GM12878 (cell line): ENCODE results near the gene GALT. TPM values are rescaled to one million over a fixed set of nuclear protein-coding genes. Genes with fewer than 3 reads are reported as not detected.

Experiments
- ATAC-seq: fragments of 200-7000 bp; cut with Tn5 transposase; 3 replicates; pipeline ENCODE4 v1.9.1; 2020; ENCODE audit warnings: mild to moderate bottlenecking, moderate library complexity
- BruUV-seq: library from RNA; stranded (reverse); fragments of 400-500 nt; replicated peaks from 2 replicates; lab custom pipeline; 2021; lab: Mats Ljungman, UMichigan
- CTCF ChIA-PET: fragments of 300-600 bp; sonication (Branson Sonifier 250); formaldehyde crosslinking; extraction: SDS; loops from one replicate; lab custom pipeline; 2021; ENCODE audit warnings: inconsistent platforms; lab: Yijun Ruan, JAX
- POLR2A ChIA-PET: fragments of 350-600 bp; formaldehyde crosslinking; extraction: SDS; loops from one replicate; lab custom pipeline; 2021; ENCODE audit warnings: inconsistent platforms; lab: Charles Lee
- RAD21 ChIA-PET: fragments of 300-600 bp; sonication (Branson Sonifier 250); formaldehyde crosslinking; loops from one replicate; lab custom pipeline; 2023; ENCODE audit warnings: antibody characterized with exemption; ENCODE audit not compliant: unreplicated experiment; lab: Charles Lee
- SMC1A ChIA-PET: fragments of 300-600 bp; sonication (Branson Sonifier 250); formaldehyde crosslinking; loops from one replicate; lab custom pipeline; 2023; ENCODE audit not compliant: unreplicated experiment, uncharacterized antibody; lab: Charles Lee
- DNase-seq: peaks from one replicate; pipeline ENCODE4 v3.0.0-alpha.2; 2011; ENCODE audit warnings: low read depth, low spot score
- FAIRE-seq: peaks from 3 replicates; lab custom pipeline; 2011; peaks lifted over from hg19 to GRCh38; lab: Jason Lieb, UNC
- H2AFZ ChIP-seq: 2 replicates; pipeline ENCODE4 v1.6.0; 2011; ENCODE audit warnings: low read depth, low read length, control low read depth; ENCODE audit not compliant: control insufficient read depth
- H3K27ac ChIP-seq: 2 replicates; pipeline ENCODE4 v1.5.1; 2011; ENCODE audit warnings: control low read depth; ENCODE audit not compliant: control insufficient read depth, insufficient read depth
- H3K27me3 ChIP-seq, 2 experiments: replicated peaks in 1 of 2; 2 replicates each; pipeline versions ENCODE4 v1.6.0 to v1.6.1; 2011; ENCODE audit warnings: low read length in 1 of 2; ENCODE audit not compliant: control insufficient read depth in 2 of 2, insufficient read depth in 2 of 2
- H3K36me3 ChIP-seq, 2 experiments: 2 replicates each; pipeline ENCODE4 v1.5.1; 2011; ENCODE audit warnings: low read length in 1 of 2; ENCODE audit not compliant: control insufficient read depth in 2 of 2, insufficient read depth in 2 of 2
- H3K4me1 ChIP-seq: 2 replicates; pipeline ENCODE4 v1.6.1; 2011; ENCODE audit warnings: mild to moderate bottlenecking, low read length, moderate library complexity, mixed read lengths; ENCODE audit not compliant: control insufficient read depth, insufficient read depth
- H3K4me2 ChIP-seq: 2 replicates; pipeline ENCODE4 v1.6.0; 2011; ENCODE audit warnings: control low read depth; ENCODE audit not compliant: control insufficient read depth, insufficient read depth
- H3K4me3 ChIP-seq: fragments of 200-600 bp; sonication (generic); 2 replicates; pipeline ENCODE4 v1.5.1; 2016
- H3K79me2 ChIP-seq: 2 replicates; pipeline ENCODE4 v1.6.0; 2011; ENCODE audit warnings: low read length; ENCODE audit not compliant: control insufficient read depth, insufficient read depth
- H3K9ac ChIP-seq: 2 replicates; pipeline ENCODE4 v1.8.0; 2011; ENCODE audit warnings: low read length, control low read depth, mixed read lengths; ENCODE audit not compliant: control insufficient read depth, insufficient read depth
- H3K9me3 ChIP-seq: replicated peaks from 3 replicates; pipeline ENCODE4 v1.5.1; 2011; ENCODE audit warnings: mild to moderate bottlenecking, low read length; ENCODE audit not compliant: control insufficient read depth, insufficient read depth
- H4K20me1 ChIP-seq: 2 replicates; pipeline ENCODE4 v1.6.0; 2011; ENCODE audit not compliant: control insufficient read depth, insufficient read depth
- CEBPZ ChIP-seq: fragments of 150-350 bp; IDR thresholded peaks from 2 replicates; pipeline ENCODE4 v1.6.1; 2016; ENCODE audit warnings: low read depth, low read length
- TARDBP ChIP-seq: IDR thresholded peaks from 2 replicates; pipeline ENCODE4 v1.6.1; 2016; ENCODE audit warnings: borderline replicate concordance
- WGBS: methylation state at CpG from one replicate; pipeline ENCODE4 v1.1.6; 2016; ENCODE audit warnings: low lambda C conversion rate; ENCODE audit not compliant: insufficient replicate concordance, insufficient coverage; ENCODE audit errors: missing lambda C conversion rate; 5-methylcytosine and 5-hydroxymethylcytosine counted together
- in situ Hi-C: fragments of 300-500 bp; cut with MboI; formaldehyde crosslinking; loops from 9 replicates; pipeline ENCODE4 v1.14.3; 2018; ENCODE audit warnings: mixed read lengths
- intact Hi-C: fragments of 100-400 bp; cut with micrococcal nuclease; formaldehyde crosslinking; loops from one replicate; pipeline ENCODE4 v1.14.2; 2022; ENCODE audit not compliant: unreplicated experiment
- polyA plus RNA-seq, 11 experiments: library from polyadenylated mRNA; depleted of rRNA in 4 of 11; unstranded in 6 of 11; stranded (reverse) in 5 of 11; fragments of >200 nt; fragmentation: Nextera tagmentation in 4 of 11; fragmentation: Illumina TruSeq in 1 of 11; extraction: Ambion mirVana in 4 of 11; extraction: Trizol in 1 of 11; gene quantifications; 1 replicate in 1 of 11; 2 replicates in 10 of 11; pipeline versions ENCODE4 v1.2.1 to v1.2.3, GENCODE V29; 2011 to 2016; ENCODE audit warnings: inconsistent platforms in 2 of 11, missing spikeins in 2 of 11, low read depth in 1 of 11
- total RNA-seq, 4 experiments: library from RNA; depleted of rRNA in 3 of 4; stranded (reverse); fragments of >200 nt in 3 of 4; fragmentation: Illumina TruSeq in 1 of 4; extraction: Trizol in 1 of 4; gene quantifications; 2 replicates each; pipeline versions ENCODE4 v1.2.1 to v1.2.3, GENCODE V29; 2013 to 2021

The GALT gene
- total and polyA plus RNA-seq, 10 of the 15 experiments (the other 5 are each of a cell fraction or from before 2014, with no cell fraction given): 9.3 to 34.1 (median 26.9) TPM

GRCh38 chr9:34652602-34653000 is 6.1 kb downstream of the GALT start:
- Histone ChIP-seq H3K4me2 (peak overlapping the region; percentile 70), H4K20me1 (no peaks in the 10 kb centered on the region), H3K4me3 (no peak overlapping the region), H3K9ac (no peak overlapping the region), H3K4me1 (peaks cover 11% of the 10 kb centered on the region), H3K36me3 (peaks cover 2 to 13% of the 10 kb centered on the region in 2 experiments; a peak in 3 of 4 replicates), H3K79me2 (peaks cover 6% of the 10 kb centered on the region), H3K27me3 (no peaks in the 10 kb centered on the region), H2AFZ (no peak overlapping the region), H3K9me3 (no peaks in the 10 kb centered on the region), H3K27ac (no peak overlapping the region)
- ChIA-PET SMC1A (no interaction called here), POLR2A (interaction anchor here (1.3 to 1.5 kb wide), 2 partner anchors 9 to 15 kb away, joined by 3 to 6 read pairs; partner anchors contain the start of genes CCL27 and SIGMAR1), CTCF (interaction anchor here (2.9 kb wide), 1 partner anchor 10 kb away, joined by 11 read pairs; the partner anchor contains the start of gene CCL27), RAD21 (interaction anchor here (0.5 kb wide), 1 partner anchor 286 kb away, joined by 3 read pairs; no protein-coding TSS in a partner anchor)
- TF ChIP-seq CEBPZ: no peak
- TF ChIP-seq TARDBP: 0 out of 2 replicates have a peak, but pooled peaks have one; percentile 48
- in situ Hi-C loops (no loop called here), intact Hi-C loops (no loop called here)
- WGBS: 54% methylated on average over 5 of the region's 5 CpGs
- no TSS peak for BruUV-seq
- no peak for ATAC-seq
- no peak for FAIRE-seq
- no peak for DNase-seq
